ENCODE measurements around the gene ILDR2.
A peak's percentile ranks its signal among the peaks of the same experiment; 100 is the strongest.

DNA sequence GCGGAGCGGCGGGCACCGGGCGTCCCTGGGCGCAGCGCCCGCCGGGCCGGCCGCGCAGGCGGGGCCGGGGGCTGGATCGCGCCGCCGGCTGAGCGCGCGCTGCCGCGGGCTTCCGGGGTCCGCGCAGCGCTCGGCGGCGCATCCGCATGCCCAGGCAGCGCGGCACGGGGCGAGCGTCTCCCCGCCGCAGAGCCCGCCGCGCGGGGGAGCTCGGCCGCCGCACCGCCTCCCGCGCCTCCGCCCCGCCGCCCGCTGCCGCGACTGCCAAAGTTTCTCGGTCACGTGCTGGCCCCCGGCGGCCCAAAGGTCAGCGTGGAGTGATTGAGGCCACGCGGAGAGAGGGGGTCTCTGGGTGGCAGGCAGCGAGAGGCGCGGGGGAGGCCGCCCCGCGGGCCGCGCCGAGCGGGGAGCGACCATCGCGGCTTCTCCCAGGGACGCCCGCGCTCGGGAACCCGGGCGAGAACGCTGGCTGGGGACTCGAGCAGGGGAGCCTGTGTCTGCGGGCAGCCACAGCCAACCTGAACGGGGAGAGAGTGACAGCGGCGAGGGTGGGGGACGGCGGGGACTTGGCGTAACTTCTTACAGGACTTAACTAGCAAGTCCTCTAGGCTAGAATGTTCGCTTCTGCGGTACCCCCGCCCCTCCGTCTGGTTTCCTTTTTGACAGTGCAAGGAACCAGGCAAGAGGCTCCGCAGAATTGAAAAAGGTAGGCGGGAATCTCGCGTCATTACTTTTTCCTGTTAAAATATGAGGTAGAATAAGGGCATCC lies at the start of gene ILDR2:
- TF ChIP-seq KAT8 (IDR thresholded peaks at IDR 0.05; ENCODE audit: low read depth) = no peak
- TF ChIP-seq, protein P1, sequence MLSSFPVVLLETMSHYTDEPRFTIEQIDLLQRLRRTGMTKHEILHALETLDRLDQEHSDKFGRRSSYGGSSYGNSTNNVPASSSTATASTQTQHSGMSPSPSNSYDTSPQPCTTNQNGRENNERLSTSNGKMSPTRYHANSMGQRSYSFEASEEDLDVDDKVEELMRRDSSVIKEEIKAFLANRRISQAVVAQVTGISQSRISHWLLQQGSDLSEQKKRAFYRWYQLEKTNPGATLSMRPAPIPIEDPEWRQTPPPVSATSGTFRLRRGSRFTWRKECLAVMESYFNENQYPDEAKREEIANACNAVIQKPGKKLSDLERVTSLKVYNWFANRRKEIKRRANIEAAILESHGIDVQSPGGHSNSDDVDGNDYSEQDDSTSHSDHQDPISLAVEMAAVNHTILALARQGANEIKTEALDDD (IDR thresholded peaks at IDR 0.05) = no peak; the same call in 1 of the 2 replicates
- peak; percentile 53 to 58; a peak in 3 of 4 replicates for TF ChIP-seq MAZ (CRISPR knock-in tag; conservative IDR thresholded peaks at IDR 0.05 in 1 of 2, IDR thresholded peaks at IDR 0.05 in 1 of 2)
- TF ChIP-seq, protein P2, sequence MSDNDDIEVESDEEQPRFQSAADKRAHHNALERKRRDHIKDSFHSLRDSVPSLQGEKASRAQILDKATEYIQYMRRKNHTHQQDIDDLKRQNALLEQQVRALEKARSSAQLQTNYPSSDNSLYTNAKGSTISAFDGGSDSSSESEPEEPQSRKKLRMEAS (CRISPR knock-in tag; IDR thresholded peaks at IDR 0.05) = no peak

Measured in K562 (cell line).